ENCODE results near the gene SPATA21.

Gene SPATA21

GRCh38 chr1:16378443-16378842 is 58.8 kb downstream of the SPATA21 start:
- Mint-ChIP-seq H3K27ac (no peak overlapping the region), H3K4me3 (no peak overlapping the region), H3K4me1 (peaks cover 44% of the 10 kb centered on the region), H3K27me3 (ENCODE audit: low read depth, poor library complexity) (no peaks in the 10 kb centered on the region), H3K9me3 (peaks cover 3% of the 10 kb centered on the region), H3K36me3 (ENCODE audit: low read depth) (peaks cover 48% of the 10 kb centered on the region)
- no peak for DNase-seq
- TF ChIP-seq CTCF (IDR thresholded peaks at IDR 0.05): no peak

- Mint-ChIP-seq H3K27ac (peak overlapping the region; percentile 76), H3K27me3 (ENCODE audit: low read depth, poor library complexity) (no peaks in the 10 kb centered on the region), H3K36me3 (ENCODE audit: low read depth) (peaks cover 50% of the 10 kb centered on the region), H3K9me3 (no peaks in the 10 kb centered on the region), H3K4me3 (no peak overlapping the region), H3K4me1 (peaks cover 52% of the 10 kb centered on the region)
- TF ChIP-seq CTCF (IDR thresholded peaks at IDR 0.05): no peak
- no peak for DNase-seq
These were observed 60.3 kb downstream of the SPATA21 start for GRCh38 chr1:16376971-16377370.

GRCh38 chr1:16375521-16376340 is 61.5 kb downstream of the SPATA21 start:
- H3K4me1 Mint-ChIP-seq: peaks cover 52% of the 10 kb centered on the region
- peak overlapping the region; percentile 50 for H3K27ac Mint-ChIP-seq
- H3K9me3 Mint-ChIP-seq: no peaks in the 10 kb centered on the region
- H3K4me3 Mint-ChIP-seq: no peak overlapping the region
- no peak for DNase-seq
- peaks cover 49% of the 10 kb centered on the region for H3K36me3 Mint-ChIP-seq (ENCODE audit: low read depth)
- no peaks in the 10 kb centered on the region for H3K27me3 Mint-ChIP-seq (ENCODE audit: low read depth, poor library complexity)
- no peak for TF ChIP-seq CTCF (IDR thresholded peaks at IDR 0.05)

- no peaks in the 10 kb centered on the region for H3K9me3 Mint-ChIP-seq
- peak overlapping the region; percentile 94 for H3K27ac Mint-ChIP-seq
- no peak for DNase-seq
- H3K4me3 Mint-ChIP-seq: no peak overlapping the region
- H3K27me3 Mint-ChIP-seq (ENCODE audit: low read depth, poor library complexity): peaks cover 1% of the 10 kb centered on the region
- H3K36me3 Mint-ChIP-seq (ENCODE audit: low read depth): peaks cover 41% of the 10 kb centered on the region
- no peak for TF ChIP-seq CTCF (IDR thresholded peaks at IDR 0.05)
- H3K4me1 Mint-ChIP-seq: peaks cover 55% of the 10 kb centered on the region
These were observed 63.0 kb downstream of the SPATA21 start for GRCh38 chr1:16374266-16374665.

- no peak for TF ChIP-seq CTCF (IDR thresholded peaks at IDR 0.05)
- H3K4me3 Mint-ChIP-seq: no peak overlapping the region
- H3K4me1 Mint-ChIP-seq: peaks cover 64% of the 10 kb centered on the region
- H3K27ac Mint-ChIP-seq: peak overlapping the region; percentile 50
- no peak for DNase-seq
- peaks cover 32% of the 10 kb centered on the region for H3K36me3 Mint-ChIP-seq (ENCODE audit: low read depth)
- H3K27me3 Mint-ChIP-seq (ENCODE audit: low read depth, poor library complexity): peaks cover 3% of the 10 kb centered on the region
- no peaks in the 10 kb centered on the region for H3K9me3 Mint-ChIP-seq
These were observed 64.5 kb downstream of the SPATA21 start for GRCh38 chr1:16372535-16373285.
